GM12874 (cell line): Measurements from ENCODE around the gene CLGN.
A peak's percentile ranks its signal among the peaks of the same experiment; 100 is the strongest.

Experiments used
- CTCF ChIP-seq: IDR thresholded peaks from 2 replicates; pipeline ENCODE4 v1.5.1; 2011; ENCODE audit warnings: low read depth, mild to moderate bottlenecking, control low read depth, low read length, moderate library complexity; ENCODE audit not compliant: insufficient read depth

Gene CLGN

GRCh38 chr4:140427106-140427918 is at the start of gene CLGN:
CLGN (minus strand) TSS chr4:140427648; CDS start chr4:140413078, 14,570 bp downstream.
- peak; percentile 35; the same call in 1 of the 2 replicates for TF ChIP-seq CTCF

GRCh38 chr4:140472156-140472555 is 44.7 kb upstream of the CLGN start:
- TF ChIP-seq CTCF = no peak

GRCh38 chr4:140469791-140470733 is 42.6 kb upstream of the CLGN start:
- TF ChIP-seq CTCF = no peak

GRCh38 chr4:140466146-140466545 is 38.7 kb upstream of the CLGN start:
- TF ChIP-seq CTCF = no peak

GRCh38 chr4:140463614-140464013 is 36.2 kb upstream of the CLGN start:
- TF ChIP-seq CTCF = no peak

- no peak for TF ChIP-seq CTCF
Measured at GRCh38 chr4:140463182-140463581, 35.7 kb upstream of the CLGN start.

GRCh38 chr4:140450352-140450751 is 22.9 kb upstream of the CLGN start:
- no peak for TF ChIP-seq CTCF
